HT1080 (cell line): ENCODE measurements around the gene CAB39. TPM values are rescaled to one million over a fixed set of nuclear protein-coding genes. Genes with fewer than 3 reads are reported as not detected.

Source experiments
- DNase-seq: peaks from one replicate; pipeline ENCODE4 v3.0.0-alpha.2; 2015; ENCODE audit warnings: low read depth
- total RNA-seq: library from RNA; depleted of rRNA; stranded (reverse); fragments of >200 nt; shearing (Covaris generic); gene quantifications from 2 replicates; pipeline ENCODE4 v1.2.3, GENCODE V29; 2014

The CAB39 gene
- total RNA-seq, 1 experiment from 2014 or later, result 49.1 TPM

DNA sequence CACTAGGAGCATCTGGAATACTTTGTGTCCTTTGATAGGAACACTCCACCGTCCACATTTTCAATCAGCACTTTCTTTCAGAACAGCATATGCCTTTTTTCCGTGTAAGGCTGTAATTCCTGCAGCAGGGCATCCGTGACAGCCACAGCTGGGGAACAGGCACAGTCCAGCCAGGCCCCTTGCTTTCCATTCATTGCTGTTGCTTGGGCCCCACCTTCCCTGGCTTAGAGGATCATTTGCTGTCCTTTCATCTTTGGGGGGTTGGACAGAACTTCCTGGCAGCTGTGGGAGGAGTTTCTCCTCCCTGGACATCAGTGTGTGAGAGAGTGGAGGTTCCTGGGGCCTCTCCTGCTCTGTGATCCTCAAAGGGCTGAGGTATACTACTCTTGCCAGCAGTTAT is 102.4 kb downstream of the CAB39 start:
- no peak for DNase-seq

DNA sequence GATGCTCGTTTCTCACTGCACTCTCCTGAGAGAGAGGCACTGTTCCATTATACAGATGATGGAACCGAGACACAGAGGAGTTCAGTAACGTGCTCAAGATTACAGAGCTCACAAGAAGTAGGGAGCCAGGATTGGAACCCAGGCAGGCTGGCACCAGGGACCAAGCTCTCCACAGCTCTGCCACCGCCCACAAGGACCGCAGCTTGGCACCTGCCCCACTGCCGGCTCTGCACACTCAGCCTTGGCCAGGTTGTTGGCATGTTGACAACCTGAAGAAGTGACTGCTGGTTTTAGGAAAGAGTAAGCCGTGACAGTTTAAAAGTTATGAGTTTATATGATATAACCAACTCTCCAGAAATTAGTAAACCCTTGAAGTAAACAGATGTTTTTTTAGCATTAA is 104.1 kb downstream of the CAB39 start:
- DNase-seq, result no peak

DNA sequence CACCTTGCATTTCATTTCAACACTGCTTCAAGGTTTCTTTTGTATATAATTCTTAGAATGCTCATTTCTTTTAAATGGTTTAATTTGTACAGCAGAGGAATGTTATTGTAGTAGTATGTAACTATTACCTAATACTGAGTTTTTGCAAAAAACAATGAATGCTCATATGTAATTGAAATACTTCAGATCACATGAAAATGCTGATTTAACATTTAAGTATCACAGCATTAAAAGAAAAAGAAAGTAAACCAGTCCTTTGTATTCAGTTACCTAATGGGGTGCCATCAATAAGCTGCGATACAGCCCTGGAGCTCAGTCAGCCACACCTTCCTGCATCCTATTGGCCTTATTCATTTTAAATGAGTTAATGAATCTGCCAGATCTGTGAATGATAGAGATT is 106.8 kb downstream of the CAB39 start:
- DNase-seq, result no peak

DNA sequence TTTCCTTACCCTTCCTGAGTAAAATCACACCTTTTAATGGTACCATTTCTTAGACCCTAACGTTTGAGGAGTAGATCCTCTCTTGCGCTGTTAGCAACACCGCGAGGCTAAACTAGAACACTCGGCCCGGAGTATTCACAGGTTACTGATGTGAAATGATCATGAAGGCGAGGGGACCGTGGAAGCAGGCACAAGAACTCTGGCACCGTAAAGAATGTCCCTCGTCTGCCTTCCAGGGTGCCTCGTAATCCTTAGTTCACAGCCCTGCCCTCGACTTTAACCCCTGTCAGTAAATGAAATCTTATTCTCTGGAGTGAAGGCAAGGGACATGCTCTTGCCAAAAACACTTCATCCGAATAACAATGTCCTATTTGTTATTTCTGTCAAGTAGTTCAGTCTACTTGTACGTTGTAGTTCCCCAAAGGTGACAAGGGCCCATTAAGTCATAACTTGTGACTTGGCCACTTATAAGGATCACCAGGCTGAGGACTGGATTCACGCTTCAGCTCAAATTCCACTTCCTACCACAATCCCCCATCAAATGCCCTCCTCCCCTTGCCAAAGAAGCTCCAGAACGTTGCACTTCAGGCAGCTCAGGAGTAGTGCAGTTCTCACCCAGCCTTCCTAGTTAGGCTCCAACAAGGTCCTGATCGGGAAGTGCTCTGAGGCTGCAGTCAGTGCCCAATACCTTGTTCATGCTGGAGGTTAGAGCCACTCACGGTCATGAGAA is 108.8 kb downstream of the CAB39 start:
- no peak for DNase-seq

DNA sequence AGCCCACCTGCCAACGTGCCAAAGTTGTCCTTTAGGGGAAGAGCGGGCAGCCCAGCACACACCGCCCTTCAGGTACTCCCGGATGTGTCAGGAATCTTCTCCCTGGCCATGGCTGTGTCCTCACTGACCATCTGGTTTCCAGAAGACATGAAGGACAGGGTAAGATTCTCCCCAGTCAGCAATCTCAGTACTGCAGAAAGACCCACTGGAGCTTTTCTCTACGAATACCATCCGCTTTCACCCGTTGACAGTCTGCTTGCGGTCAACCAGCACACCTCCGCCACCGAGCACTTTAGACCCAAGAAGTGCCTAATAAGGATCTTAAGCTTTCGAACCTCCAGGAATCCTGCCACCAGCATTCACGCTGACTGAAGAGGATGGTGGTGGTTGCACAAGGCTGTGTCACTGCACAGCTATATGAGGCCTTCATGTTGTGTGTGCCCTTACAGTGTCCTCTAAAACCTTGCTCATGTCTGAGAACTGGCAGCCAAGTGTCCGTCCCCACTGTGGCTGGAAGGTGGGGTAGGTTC is 109.4 kb downstream of the CAB39 start:
- DNase-seq, result no peak

DNA sequence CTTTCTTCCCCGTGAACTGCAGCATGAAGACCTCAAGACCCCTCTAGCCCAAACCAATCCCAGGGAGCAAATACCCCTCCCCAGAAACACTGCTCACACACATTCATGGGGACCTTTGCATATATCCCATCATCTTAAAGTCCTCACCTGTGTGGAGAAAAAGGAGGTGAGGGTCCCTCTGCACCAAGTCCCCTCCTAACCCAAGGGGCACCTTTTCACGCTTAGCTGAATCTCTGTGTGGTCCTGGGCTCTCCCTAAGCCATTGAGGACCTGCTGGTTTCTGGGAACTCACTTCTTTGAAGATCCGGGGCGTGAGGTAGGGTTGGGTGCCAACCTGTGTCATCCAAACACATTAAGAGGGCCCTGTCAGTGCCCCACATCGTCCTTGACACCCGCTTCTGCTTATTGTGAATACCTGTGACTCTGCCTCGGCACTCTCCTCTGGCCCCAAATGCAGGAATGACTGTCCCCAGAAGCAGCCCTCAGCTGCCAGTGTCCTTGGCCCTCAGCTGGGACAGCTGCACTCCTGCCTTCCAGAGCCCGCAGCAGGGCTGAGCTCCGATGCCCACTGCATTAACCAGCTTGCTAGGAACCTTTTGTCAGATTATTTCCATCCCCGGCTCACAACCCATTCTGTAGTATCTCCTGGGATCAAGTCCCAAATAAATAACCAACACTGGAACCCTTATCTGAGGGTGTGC is 110.8 kb downstream of the CAB39 start:
- no peak for DNase-seq

DNA sequence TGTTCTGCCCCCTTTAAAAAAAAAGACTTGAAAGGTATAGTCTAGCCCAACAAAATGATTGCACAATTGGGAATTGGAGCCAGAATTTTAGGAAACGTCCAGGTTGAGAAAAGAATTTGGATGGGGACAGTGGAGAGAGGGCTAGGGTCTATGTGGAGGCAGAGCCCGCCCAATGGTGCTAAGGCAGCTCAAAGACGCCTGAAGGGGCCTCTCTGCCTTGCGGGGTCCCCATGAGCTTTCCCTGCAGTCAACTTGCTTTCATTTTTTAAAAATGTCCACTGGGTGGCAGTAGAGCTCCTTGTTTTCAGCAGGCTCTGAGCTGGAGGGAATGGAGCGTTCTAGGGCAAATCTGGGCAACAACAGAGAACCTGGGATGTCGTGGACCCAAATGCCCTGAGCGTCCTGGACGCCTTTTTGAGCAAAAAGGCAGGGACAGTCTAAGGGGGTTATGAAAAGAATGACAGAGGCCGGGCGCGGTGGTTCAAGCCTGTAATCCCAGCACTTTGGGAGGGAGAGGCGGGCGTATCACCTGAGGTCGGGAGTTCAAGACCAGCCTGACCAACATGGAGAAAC is 111.8 kb downstream of the CAB39 start:
- peak; percentile 73 for DNase-seq

DNA sequence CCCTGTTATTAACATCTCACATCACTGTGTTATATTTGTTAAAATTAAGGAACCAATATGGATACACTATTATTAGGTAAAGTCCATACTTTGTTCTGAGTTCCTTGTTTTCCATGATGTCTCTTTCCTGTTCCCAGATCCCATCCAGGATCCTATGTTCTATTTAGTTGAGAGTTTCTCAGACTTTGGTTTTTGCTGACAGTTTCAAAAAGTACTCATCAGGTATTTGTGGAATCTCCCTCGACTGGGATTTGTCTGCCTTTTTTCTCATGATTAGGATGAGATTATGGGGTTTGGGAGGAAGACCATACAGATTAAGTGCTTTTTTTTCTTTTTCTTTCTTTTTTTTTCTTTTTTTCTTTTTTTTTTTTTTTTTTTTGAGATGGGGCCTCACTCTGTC is 112.7 kb downstream of the CAB39 start:
- no peak for DNase-seq

DNA sequence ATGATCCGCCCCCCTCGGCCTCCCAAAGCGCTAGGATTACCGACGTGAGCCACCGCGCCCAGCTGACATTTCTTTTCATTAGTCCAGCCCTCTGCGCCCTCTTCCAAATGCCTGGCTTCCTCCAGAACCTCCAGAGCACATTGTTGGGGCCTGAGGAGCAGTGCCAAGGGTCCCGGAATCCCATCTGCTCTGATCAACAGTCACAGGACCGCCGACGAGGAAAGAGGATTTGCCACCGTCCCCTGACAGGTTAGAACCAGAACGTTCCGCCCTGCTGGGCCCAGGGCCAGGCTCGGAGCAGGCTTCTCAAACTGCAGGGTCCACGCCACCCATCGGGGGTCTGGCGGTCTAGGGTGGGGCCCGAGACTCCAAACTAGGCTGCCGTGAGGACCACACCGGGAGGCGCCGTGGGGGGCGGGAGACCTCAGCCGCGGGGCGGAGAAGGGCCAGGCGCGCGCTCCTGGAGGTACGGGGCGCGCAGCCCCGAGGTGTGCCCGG is 115.2 kb downstream of the CAB39 start:
- DNase-seq, result no peak

DNA sequence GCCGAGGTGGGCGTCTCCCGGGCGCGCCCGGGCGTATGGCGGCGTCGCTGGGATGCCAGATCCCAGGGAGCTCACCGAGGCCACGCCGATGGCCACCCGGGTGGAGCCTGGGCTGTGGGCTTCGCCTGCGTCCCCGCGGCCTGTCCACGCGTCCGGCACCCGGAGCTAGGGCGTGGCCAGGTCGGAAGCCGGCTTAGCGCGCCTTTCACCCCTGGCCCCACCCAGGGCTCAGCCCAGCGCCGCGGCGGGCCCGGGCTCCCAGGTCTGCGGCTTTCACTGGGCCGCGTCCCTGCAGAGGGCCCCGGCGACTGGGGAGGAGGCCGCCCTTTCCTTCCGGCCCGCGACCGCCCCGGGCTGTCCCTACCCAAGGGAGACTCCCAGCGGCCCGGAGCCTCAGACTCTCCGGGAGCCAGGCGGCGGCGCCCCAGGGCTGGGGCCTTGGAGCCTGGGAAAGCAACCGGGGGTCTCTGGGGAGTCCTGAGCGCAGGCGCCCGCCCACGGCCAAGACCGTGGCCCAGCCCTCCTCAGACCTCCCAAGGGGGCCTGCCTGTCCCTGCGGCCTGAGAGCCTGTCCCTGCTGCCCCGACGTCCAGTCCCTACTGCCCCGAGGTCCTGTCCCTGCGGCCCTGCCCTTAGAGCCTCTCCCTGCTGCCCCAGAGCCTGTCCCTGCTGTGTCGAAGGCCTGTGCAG is 115.8 kb downstream of the CAB39 start:
- DNase-seq, result no peak

DNA sequence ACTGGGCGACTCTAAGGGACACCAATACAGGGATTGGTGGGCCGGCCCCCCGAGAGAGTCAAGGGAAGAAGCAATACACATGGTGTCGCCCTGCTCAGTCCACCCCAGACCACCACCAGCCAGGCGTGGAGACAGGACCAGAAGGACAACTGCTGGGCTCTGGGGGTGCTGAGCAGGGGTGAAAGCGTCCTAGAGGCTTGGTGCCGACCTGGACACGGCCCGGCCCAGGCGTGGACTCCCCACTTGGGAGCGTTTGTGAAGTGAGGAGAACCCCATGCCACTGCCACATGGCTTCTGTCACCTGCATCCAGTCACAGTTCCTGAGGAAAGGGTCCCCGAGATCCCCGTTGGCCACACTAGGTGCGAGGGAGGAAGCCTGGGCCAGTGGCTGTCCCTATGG is 116.7 kb downstream of the CAB39 start:
- DNase-seq, result no peak

DNA sequence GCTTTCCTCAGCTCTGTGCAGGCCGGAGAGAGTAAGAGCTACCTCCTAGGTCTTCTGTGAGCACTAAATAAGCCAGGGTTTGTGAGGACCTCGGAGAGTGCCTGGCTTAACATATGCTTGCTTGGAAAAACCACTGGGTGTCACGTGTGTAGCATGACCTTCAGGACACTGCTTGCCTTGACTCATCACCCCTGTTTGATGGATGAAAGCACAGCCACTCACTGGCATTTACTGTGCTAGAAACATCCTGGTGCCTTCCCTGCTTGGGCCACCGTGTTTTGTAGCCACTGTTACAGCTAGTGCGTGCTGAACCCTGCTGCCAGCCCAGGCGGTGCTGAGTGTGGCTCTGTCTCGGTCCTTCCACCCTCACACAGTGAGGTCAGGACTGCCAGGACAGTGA is 117.3 kb downstream of the CAB39 start:
- no peak for DNase-seq

DNA sequence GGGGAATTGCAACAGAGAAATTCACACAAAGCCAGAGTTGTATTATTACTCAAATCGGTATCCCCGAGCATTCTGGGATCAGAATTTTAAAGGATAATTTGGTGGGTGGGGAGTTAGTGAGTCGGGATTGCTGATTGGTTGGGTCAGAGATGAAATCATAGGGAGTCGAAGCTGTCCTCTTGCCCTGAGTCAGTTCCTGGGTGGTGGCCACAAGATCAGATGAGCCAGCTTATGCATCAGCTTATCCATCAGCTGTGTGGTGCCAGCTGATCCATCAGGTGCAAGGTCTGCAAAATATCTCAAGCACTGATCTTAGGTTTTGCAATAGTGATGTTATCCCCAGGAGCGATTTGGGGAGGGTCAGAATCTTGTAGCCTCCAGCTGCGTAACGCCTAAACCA is 117.8 kb downstream of the CAB39 start:
- peak; percentile 19 for DNase-seq

DNA sequence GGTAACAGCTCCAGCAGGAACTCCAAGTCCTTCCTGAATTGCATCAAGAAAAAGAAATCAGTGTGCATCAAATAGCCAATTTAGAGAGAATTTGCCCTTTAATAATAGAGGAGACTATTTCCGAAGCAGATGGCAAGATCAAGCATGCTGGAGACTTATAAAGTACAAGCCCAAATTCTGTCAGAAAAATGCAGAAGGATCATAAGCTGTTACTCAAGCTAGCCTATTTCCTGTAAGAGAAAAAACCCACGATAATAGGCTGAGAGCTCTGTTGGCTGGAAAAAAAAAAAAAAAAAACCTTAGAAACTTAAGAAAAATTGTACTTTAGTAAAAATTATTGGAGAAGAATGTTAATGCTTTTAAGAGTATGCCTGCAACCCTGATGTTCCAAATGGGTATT is 127.7 kb downstream of the CAB39 start:
- no peak for DNase-seq

DNA sequence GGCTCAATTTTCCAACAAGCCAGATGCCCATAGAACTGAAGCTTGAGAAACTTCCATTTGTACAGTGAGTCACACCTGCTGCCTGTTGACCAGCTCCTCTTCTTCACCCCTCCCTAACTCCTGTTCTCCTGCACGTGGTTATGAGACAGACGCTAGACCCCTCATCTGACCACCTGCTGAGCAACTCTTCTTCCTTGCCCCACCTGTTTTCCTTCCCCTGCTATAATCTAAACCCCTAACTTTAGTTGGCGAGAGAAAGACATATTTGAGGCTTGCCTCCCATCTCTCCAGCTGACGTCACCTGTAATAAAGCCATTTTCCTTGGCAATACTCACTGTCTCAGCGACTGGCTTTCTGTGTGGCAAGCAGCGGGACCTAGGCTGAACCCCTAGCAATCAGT is 129.8 kb downstream of the CAB39 start:
- peak; percentile 65 for DNase-seq

DNA sequence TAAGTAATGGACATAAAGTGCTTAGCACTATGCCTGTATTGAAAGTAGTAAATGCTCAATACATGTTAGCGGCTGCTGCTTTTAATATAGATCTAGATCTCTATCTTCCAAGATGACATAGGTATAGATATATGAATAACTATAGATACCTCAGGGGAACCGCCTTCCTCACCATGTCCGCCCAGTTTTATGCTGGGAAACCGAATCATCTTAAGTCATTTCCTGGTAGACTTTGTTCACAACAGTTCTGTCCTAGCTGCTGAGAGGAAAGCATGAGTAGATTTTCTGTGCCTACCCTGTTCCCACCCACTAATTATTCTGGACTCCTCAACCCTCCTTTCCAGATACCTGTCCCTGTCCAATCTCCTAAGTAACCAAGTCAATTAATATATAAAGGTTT is 130.5 kb downstream of the CAB39 start:
- DNase-seq, result no peak

DNA sequence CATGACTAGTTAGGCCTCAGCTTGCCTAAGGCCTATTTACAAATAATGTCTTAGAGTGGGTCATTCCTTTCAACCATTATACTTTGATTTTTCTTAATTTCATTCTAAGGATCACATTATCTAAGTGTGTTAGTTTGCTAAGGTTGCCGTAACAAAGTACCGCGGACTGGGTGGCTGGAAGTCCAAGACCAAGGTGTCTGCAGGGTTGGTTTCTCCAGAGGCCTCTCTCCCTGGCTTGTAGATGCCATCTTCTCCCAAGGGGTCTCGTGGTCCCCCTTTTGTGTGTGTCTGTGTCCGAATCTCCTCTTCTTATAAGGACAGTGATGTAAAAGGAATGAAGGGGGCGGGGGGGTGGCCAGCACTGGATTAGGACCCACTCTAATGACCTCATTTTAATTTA is 133.7 kb downstream of the CAB39 start:
- DNase-seq, result no peak

DNA sequence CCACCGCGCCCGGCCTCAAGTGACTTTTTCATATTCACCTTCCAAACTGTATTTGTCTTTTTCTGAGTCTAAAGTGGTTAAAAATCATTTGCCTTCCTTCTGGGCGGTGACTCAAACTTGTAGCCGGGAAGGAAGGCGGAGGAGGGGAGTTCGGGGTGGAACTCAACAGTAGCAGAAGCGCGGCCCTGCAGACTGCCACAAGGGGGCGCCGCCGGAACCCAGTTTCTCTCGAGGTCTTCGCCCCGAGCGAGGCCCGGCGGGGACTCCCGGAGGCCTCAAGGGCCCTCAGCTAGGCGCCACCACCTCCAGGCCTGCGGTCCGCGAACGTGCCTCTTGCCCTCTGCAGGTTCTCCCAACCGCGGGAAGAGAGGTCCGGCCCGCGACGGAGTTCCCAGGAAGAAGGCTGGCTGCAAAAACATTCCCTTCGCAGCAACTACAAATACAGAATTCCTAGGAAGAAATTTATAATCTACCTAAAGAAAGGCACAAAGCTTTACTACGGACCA is 135.3 kb downstream of the CAB39 start:
- peak; percentile 86 for DNase-seq

DNA sequence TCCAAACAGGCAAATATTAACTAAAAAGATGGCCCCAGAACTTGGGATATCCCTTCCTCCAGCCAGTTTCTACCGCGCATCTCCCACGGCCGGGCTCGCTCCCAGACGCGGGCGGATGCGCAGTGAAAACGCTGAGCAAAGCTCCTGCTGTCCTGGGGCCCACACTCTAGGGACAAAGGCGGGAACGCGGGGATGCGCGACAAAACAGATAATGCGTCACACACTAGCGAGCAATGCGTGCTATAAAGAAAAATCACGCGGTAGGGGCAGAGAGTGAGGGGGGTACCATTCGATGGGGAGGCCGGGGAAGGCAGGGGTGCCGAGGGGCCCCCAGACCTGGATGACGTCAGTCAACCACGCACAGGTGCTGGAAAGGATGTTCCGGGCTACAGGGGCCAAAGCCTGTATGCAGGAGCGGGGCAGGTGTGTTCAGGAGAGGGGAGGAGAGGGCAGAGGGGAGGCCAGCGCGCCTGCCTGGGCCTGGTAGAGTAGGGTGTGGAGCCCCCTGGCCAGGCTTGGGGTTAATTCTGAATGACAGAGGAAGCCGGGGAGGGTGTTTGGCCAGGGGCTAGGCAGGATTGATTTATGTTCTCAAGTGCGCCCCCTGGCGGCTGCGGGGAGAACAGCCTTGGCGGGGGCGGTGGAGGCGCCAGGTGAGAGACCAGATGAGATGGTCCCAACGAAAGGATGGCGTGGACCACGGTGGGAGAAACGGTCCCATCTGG is 137.2 kb downstream of the CAB39 start:
- no peak for DNase-seq

DNA sequence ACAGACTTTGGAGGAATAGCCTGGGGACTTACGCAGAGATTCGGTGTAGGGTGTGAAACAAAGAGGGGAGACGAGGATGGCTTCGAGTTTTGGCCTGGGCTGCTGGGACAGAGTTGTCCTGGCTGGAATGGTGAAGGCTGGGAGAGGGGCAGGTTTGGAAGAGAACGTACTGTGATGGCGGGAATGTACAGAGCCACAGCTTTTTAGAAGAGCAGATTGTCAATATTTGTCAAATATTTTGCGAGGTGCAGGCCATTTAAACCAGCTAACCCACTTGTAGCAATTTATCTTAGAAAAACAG is 137.7 kb downstream of the CAB39 start:
- DNase-seq, result no peak

DNA sequence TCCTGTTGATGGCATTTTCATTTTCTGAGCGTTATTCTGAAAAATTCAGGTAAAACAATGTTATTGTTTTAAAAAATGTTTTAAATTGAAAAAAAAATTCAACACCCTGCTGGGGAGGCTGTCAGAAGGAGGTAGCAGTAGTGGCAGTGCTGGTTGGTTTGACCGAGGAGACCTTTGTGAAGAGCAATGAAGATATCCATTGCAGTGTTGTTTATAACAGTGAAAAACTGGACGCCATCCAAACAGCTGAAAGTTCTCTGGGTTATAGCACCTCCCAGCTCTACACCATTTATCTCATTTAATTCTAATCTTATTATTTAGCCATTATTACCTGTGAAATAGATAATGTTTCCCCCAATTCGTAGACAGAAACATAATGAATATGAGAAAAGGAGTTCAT is 139.5 kb downstream of the CAB39 start:
- DNase-seq, result no peak
